SW 1271 (cell line): ENCODE results near the gene ASH1L.
A peak's percentile ranks its signal among the peaks of the same experiment; 100 is the strongest.
"Not testable (repeated sequence)": the region's sequence is repeated elsewhere in the genome, so short reads cannot be mapped to it uniquely, and the experiment has no call there.

Experiments used
- DNase-seq, 2 experiments: peaks; one replicate each; lab custom pipeline; 2025; lab: John Stamatoyannopoulos, UW

ASH1L gene

DNA sequence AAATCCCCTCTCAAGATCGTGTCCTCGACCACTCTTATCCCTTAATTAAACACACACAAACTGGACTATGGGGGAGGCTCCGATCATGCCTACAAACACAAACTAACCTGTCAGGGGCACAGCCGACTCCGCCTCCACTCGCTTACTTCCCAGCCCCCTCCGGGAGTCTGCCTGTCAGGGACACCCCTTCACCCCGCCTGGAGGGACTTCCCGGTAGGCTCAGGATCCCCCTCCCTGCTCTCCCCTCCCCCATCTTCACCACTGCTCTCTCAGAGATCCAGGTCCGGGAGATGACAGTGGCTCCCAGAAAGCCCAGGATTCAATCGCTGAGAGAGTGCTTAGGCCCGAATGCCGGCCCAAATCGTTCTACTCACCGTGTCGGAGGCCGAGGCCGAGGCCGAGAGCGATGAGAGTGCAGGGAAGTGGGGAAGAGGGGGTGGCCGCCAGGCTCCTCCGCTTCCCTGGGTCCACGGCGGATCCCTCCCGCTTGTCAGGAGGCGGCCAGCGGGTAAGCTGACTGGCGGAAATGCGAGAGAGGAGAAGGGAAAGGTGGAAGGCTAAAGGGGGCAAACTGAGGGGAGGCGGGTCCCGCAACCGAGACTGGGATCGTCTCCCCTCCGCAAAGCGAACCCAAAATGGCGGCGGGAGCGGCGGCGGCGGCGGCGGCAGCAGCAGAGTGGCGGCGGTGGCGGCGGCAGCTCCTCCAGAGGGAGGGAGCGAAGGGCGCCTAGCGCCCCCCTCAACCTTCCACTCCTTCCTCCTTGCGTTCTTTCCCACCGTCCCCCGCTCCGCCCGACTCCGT is 623 bp downstream of the ASH1L start:
- peak in 1 of 2 experiments; percentile 14 for DNase-seq

DNA sequence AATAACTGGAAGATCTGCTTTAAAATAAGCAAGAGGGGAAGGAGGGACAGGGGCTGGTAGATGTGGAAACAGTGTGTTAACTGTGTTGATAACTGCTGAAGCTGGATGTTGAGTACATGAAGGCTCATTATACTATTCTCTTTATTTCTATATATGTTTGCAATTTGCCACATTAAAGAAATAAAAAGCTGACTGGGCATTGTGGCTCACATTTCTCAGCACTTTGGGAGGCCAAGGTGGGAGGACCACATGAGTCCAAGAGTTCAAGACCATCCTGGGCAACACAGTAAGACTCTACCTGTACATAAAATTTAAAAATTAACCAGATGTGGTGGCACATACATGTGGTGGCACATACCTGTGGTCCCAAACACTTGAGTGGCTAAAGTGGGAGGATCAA is 6.7 kb downstream of the ASH1L start:
- DNase-seq = no peak

DNA sequence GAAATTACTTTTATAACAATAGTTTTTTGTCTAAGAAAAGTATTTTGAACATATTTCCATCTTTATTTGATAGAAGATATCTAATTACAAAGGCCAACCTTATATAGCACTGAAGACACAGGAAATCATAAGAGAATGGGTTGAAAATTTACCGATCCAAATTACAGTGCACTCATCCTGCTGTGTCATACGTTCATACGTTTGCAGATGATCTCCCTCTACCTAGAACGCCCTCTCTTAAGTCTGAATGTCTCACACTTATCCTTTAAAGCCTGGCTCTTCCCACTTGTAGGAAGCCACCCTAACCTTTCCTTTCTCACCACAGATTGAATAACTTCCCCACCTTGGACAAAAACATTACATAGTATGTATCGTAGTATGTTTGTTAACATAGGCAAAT is 9.3 kb downstream of the ASH1L start:
- DNase-seq = no peak

DNA sequence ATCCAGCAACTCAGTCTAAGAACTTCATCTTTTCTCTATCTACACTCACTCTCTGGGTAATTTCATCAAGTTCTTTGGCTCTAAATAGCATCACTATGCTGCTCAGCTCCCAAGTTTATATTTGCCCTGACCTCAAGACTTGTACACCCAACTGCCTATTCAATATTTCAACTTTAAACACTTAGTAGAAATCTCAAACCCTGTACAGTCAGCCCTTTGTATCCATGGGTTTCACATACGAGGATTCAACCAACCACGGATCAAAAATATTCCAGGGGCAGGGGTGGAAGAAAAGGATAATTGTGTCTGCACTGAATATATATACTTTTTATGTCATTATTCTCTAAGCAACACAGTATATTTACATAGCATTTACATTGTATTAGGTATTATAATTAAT is 13.9 kb downstream of the ASH1L start:
- DNase-seq = no peak

DNA sequence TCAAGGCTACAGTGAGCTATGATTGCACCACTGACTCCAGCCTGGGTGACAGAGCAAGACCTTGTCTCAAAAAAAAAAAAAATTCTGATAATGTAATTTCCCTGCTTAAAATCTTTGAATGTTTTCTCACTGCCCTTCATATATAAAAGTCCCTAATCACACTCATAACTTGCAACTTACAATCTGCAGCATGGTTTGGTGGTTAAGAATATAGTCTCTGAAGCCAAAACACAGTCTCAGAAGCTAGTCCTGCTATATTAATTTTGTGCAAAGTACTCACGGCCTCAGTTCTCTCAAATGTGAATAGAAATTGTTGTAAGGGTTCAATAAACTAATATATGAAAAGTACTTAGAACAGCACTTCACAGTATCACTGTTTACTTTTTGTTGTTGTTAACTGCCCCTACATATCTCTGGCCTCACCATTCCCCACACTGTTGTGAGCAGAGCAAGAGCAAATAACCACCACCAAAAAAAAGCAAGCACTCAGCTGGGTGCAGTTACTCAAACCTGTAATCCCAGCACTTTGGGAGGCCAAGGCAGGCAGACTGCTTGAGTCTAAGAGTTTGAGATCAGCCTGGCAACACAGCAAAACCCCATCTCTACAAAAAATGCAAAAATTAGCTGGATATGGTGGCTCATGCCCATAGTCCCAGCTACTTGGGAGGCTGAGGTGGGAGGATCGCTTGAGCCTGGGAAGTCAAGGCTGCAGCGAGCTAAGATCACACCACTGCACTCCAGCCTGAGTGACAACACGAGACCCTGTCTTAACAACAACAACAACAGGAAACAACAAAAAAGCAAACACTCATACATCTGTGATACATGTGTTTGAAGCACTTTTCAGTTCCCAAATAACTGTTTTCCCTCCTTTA is 22.4 kb downstream of the ASH1L start:
- DNase-seq = no peak

DNA sequence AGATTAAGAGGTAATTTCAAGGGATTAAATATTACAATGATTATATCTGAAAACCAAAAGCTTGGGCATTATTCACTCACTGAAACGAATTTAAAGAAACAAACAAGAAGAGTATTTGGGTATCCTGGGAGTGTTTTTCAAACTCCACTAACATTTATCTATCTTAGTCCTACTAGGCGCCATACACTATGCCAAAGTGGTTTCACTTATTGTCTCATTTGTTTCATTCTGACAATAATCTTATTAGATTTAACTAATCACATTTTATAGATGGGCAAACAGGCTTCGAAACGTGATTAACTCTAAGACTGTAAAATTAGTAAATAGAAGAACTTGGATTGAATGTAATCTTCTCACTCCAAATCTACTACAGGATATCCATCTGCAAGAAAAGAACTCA is 25.4 kb downstream of the ASH1L start:
- DNase-seq = no peak

DNA sequence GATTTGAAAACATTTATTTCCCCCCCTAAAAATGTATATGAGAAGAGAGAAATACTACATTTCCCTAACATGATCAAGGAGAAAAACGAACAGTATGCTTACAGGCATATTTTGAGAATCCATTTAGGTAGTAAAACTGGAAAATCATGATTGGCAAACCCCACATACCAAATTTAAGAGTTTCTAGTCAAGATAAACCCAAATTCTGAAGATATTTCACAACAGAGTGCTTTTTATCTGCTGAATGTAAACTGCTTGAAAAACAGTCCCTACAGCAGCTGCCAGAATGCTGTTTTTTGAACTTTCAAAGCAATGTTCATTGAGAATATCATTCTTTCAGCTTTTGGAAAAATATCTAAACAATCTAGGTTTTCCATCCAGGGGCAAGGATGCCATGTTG is 31.0 kb downstream of the ASH1L start:
- no peak for DNase-seq

DNA sequence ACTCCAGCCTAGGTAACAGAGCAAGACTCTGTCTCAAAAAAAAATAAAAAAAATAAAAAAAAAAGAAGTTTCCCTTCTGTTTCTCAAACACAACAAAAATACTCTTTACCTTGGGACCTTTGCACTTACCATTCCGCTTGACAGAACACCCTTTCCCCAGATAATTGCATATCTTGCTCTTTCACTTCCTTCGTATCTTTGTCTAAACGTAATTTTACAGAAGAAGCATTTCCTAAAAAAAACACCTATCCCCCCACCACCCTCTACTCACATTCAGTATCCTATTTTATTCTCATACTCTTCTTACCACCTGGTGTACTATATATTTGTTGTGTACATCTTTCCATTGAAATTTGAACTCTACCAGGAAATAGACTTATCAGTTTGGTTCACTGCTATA is 32.7 kb downstream of the ASH1L start:
- DNase-seq = no peak

DNA sequence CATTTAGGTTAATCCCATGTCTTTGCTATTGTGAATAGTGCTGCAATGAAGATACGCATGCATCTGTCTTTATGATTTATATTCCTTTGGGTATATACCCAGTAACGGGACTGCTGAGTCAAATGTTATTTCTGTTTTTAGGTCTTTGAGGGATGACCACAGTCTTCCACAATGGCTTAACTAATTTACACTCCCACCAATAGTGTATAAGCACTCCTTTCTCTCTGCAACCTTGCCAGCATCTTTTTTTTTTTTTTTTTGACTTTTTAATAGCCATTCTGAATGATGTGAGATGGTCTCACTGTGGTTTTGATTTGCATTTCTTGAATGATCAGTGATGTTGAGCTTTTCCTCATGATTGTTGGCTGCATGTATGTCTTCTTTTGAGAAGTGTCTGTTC is 33.5 kb downstream of the ASH1L start:
- no peak for DNase-seq

DNA sequence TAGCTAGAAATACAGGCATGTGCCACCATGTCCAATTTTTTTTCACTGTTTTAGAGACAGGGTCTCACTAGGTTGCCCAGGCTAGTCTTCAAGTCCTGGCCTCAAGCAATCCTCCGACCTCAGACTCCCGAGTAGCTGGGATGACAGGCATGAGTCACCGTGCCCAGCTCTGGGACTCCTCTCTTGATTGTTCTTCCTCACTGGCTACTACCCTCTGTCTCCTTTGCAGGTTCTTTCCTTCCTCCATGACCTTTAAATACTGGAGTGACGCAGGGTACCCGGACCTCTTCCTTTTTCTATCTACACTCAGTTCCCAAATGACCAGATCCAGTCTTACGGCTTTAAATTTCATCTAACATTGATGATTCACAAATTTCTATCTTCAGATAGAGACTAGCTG is 34.9 kb downstream of the ASH1L start:
- no peak for DNase-seq

DNA sequence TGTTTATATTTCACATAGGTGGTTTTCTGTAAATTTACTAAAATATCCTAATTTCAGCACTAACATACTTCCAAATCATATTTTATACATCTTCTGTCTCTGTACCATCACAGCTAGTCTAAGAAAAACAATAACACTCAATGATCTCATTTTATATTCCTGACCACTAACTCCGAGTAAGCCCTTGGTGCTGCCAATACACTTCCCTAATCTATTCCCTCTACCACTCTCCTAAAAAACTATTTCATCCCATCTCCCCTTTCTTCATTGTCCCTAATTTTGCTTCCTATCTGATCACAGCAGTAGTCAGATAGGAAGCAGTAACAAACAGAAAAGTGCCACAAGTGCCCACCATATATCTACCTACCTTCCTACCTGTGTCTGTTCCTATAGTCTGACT is 36.2 kb downstream of the ASH1L start:
- no peak for DNase-seq

DNA sequence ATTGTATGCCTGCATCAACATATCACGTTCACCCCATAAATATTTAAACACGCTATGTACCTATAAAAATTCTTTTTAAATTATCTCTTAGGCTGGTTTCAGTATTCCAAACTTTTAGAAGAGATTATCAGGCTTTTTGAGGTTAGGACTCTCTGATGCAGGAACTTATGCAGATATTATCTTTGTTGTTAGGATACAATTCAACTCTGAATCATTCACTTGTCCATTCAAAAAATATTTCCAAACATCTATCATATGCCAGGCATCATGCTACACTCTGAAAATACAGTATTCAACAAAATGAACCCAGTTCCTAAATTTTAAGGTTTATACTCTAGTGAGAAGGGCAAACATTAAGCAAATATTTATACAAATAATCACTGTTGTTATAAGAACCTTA is 40.5 kb downstream of the ASH1L start:
- no peak for DNase-seq

DNA sequence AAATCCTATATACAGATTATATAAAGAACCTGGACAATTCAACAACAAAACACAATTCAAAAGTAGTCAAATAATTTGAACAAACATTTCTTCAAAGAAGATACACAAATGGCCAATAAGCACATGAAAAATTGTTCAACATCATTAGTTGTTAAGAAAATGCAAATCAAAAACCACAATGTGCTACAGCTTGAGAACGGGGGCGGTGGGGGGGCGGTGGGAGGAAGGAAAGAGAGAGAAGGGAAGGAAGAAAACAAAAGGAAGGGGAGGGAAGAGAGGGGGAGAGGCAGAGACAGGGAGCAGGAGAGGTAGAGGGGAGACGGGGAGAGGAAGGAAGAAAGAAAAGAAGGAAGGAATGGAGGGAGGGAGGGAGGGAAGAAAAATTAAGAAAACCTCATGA is 44.1 kb downstream of the ASH1L start:
- DNase-seq = no peak

DNA sequence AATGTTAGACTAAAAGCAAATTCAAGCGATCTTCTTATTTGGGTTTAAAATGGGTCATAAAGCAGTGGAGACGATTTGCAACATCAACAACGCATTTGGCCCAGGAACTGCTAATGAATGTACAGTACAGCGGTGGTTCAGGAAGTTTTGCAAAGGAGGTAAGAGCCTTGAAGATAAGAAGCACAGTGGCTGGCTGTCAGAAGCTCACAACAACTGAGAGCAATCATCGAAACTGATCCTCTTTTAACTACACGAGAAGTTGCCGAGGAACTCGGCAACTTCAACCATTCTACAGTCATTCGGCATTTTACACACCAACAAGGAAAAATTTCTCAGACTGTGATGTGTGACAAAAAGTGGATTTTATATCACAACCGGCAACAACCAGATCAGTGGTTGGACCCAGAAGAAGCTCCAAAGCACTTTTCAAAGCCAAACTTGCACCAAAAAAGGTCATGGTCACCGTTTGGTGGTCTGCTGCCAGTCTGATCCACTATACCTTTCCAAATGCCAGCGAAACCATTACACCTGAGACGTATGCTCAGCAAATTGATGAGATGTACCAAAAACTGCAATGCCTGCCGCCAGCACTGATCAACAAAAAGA is 47.9 kb downstream of the ASH1L start:
- DNase-seq = no peak

DNA sequence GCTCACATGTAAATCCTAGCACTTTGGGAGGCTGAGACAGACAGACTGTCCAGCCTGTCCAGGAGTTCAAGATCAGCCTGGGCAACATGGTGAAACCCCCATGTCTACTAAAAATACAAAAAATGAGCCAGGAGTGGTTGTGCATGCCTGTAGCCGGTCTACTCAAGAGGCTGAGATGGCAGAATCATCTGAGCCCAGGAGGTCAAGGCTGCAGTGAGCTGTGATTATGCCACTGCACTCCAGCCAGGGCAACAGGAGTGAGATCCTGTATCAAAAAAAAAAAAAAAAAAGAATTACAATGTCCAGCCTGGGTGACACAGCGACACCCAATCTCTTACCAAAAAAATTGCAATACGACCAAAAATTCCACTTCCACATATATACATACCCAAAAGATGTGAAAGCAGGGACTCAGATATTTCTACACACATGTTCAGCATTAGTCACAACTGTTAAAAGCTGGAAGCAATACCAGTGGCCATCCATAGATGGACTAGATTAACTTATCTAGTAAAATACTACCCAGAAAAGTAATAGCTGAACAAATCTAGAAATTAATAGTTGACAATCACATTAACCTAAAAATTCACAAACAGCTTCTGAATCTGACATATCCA is 49.2 kb downstream of the ASH1L start:
- no peak for DNase-seq

DNA sequence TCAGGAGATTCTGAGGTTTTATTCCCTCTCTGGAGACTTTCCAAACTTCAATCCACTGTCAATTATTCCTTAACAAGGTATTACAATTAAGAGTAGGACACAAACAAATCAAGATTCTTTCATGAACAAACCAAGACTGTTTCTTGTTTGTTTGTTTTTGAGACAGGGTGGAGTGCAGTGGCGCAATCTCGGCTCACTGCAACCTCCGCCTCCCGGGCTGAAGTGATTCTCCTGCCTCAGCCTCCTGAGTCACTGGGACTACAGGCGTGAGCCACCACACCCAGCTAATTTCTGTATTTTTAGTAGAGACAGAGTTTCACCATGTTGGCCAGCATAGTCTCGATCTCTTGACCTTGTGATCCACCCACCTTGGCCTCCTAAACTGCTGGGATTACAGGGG is 51.2 kb downstream of the ASH1L start:
- DNase-seq = not testable (repeated sequence)

DNA sequence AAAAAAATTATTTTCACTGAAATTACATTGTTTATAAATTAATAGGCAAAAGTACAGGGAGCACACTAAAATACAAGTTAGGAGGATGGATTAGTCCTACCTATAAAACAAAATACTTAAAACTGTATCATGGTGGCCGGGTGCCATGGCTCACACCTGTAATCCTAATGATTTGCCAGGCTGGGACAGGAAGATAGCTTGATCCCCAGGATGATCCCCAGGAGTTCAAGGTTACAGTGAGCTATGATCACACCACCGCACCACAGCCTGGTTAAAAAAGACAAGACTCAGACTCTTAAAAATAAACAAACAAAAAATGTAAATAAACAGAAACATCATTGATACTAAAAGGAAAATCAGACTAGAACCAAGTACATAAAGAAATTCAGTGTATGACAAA is 53.5 kb downstream of the ASH1L start:
- DNase-seq = no peak

DNA sequence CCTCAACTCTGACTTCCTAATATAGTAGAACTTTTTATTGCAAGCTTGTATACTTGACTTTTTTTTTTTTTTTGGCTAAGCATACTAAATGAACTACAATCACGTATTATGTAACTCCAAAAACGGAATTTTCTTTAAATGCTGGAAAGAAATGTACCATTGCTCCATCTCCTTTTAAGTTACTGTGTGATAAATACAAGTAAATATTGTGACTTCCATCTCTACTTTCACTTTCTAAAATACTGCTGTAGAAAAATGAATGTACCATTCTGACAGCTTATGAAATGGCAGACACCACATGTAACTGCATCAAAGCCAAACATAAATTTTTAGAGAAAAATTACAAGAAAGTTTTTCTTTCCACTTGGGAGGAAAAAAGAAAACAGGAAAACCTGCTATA is 54.7 kb downstream of the ASH1L start:
- no peak for DNase-seq

DNA sequence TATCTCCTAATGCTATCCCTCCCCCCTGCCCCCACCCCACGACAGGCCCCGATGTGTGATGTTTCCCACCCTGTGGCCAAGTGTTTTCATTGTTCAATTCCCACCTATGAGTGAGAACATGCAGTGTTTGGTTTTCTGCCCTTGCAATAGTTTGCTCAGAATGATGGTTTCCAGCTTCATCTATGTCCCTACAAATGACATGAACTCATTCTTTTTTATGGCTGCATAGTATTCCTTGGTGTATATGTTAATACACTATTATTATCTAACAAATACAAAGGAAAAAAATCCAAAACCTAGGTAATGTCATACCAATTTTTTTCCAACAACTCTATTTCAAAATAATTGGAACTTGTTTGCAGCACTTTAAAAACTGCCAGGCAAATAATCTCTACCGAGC is 56.6 kb downstream of the ASH1L start:
- DNase-seq = not testable (repeated sequence)

DNA sequence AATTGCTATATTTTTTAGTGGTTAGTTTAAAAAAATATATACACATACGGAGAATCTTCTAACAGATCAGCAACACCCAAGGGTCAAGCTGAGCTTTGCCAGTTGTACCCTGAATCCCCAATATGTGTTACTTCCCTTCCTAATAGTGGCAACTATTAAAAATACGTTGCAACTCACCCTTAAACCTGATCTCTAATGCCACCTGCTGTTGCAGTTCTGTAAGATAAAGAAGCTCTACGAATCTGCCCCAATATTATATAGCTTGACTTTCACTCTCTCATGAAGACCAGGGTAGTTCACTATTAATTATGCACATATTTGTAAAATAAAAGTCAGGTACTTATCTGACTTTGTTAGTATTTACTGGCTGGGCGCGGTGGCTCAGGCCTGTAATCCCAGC is 58.4 kb downstream of the ASH1L start:
- peak in 1 of 2 experiments; percentile 26 for DNase-seq

DNA sequence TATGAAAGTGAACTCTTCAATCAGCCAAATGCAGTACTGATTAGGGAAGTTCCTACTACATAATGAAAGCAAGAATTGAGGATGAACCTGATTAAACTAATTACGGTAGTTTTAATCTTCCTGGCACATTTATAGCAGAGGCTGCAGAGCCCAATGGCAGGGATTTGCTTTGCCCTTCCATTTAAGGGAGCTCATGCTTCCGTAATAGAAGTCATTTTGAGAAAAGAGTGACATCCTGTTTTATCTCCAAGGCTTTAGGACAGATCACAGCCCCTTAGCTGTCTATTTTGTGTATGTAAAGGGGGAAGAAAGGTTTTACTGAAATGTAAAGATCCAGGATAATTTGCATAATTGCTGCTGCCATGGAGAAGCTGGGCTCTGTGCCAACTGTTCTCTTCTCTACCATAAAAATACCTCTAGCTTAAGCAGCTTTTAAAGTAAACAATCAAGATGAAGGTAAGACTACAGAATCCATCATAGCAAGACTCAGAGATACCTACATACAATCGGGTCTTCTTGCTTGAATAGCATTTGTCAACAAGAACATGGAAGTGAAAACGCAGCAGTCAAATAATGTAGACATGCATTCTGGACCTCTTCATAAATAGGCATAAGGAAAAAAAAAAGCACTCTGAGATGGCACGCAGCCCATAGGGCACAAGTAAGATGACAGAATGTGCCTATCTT is 62.5 kb downstream of the ASH1L start:
- no peak for DNase-seq

DNA sequence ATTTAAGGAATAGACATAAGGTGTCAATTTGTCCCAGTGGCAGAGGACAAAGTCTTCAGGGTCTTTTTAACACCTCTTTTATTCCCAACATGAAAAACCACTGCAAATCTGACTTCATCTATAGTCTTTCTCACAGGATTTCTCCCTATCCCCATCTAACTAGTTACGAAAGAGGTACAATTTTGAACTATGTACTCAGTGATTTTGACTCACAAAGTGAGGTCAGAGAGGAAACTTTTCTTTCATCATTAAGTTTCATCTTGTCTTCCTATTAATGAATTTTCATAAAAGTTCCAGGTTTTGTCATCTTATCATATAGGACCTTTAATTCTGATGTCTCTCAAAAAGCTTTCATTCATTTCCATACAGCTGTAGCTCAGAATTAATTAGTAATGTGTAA is 63.3 kb downstream of the ASH1L start:
- no peak for DNase-seq
